ENCODE measurements around the gene POLR3C.

DNA sequence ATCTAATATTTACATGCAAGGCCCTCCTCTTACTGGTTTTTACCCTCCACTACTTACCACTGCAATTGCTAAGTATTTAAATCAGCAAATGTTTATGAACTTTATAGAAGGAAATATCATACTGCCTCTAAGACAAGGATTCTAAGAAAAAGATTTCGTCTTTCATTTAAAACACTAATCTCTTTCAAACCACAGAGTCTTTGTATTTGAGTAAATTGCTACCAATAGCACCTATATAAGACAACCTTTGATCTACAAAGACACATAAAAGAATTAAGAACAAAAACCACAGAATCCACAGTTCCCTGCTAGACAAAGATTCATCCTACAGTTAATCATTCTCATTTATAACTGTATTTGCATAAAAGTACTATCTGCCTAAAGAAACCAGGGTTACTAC is 37.7 kb upstream of the POLR3C start:
- TF ChIP-seq POLR2AphosphoS5 (IDR thresholded peaks at IDR 0.05; ENCODE audit: low read depth, low read length) (no peak), CTCF (IDR thresholded peaks at IDR 0.05) (no peak), SIN3A (IDR thresholded peaks at IDR 0.05; ENCODE audit: borderline replicate concordance, insufficient read depth, low read depth, low read length) (no peak), TCF7L2 (IDR thresholded peaks at IDR 0.05; ENCODE audit: low read depth, low read length) (no peak)
- TF ChIP-seq, protein P1, sequence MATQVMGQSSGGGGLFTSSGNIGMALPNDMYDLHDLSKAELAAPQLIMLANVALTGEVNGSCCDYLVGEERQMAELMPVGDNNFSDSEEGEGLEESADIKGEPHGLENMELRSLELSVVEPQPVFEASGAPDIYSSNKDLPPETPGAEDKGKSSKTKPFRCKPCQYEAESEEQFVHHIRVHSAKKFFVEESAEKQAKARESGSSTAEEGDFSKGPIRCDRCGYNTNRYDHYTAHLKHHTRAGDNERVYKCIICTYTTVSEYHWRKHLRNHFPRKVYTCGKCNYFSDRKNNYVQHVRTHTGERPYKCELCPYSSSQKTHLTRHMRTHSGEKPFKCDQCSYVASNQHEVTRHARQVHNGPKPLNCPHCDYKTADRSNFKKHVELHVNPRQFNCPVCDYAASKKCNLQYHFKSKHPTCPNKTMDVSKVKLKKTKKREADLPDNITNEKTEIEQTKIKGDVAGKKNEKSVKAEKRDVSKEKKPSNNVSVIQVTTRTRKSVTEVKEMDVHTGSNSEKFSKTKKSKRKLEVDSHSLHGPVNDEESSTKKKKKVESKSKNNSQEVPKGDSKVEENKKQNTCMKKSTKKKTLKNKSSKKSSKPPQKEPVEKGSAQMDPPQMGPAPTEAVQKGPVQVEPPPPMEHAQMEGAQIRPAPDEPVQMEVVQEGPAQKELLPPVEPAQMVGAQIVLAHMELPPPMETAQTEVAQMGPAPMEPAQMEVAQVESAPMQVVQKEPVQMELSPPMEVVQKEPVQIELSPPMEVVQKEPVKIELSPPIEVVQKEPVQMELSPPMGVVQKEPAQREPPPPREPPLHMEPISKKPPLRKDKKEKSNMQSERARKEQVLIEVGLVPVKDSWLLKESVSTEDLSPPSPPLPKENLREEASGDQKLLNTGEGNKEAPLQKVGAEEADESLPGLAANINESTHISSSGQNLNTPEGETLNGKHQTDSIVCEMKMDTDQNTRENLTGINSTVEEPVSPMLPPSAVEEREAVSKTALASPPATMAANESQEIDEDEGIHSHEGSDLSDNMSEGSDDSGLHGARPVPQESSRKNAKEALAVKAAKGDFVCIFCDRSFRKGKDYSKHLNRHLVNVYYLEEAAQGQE (IDR thresholded peaks at IDR 0.05; ENCODE audit: insufficient read depth in 1 of 2, low read depth in 2 of 2, low read length in 1 of 2): no peak
